Endodermal cell (in vitro differentiated cells): ENCODE data around the gene PRRC2A. TPM values are rescaled to one million over a fixed set of nuclear protein-coding genes. Genes with fewer than 3 reads are reported as not detected.
A peak's percentile ranks its signal among the peaks of the same experiment; 100 is the strongest.

Experiments
- DNase-seq: peaks from one replicate; pipeline ENCODE4 v3.0.0-alpha.2; 2017
- H3K27ac ChIP-seq: 2 replicates; pipeline ENCODE4 v1.5.1; 2013; ENCODE audit warnings: mild to moderate bottlenecking, low read depth, low read length, moderate library complexity
- H3K27me3 ChIP-seq: 2 replicates; pipeline ENCODE4 v1.6.1; 2013; ENCODE audit warnings: mild to moderate bottlenecking, low read length, moderate library complexity; ENCODE audit not compliant: insufficient read depth, control insufficient read depth, poor library complexity, severe bottlenecking
- H3K36me3 ChIP-seq: 2 replicates; pipeline ENCODE4 v1.7.0; 2013; ENCODE audit warnings: mild to moderate bottlenecking, low read length, moderate library complexity; ENCODE audit not compliant: control insufficient read depth, insufficient read depth
- H3K4me1 ChIP-seq: one replicate; pipeline ENCODE4 v1.7.0; 2013; ENCODE audit warnings: low read length; ENCODE audit not compliant: control insufficient read depth, insufficient read depth
- H3K4me3 ChIP-seq: 2 replicates; pipeline ENCODE4 v1.5.1; 2013; ENCODE audit warnings: mild to moderate bottlenecking, low read length, moderate library complexity
- H3K9ac ChIP-seq: 2 replicates; pipeline ENCODE4 v1.6.1; 2013; ENCODE audit warnings: mild to moderate bottlenecking, low read length, moderate library complexity; ENCODE audit not compliant: poor library complexity, severe bottlenecking; ENCODE audit errors: extremely low read depth
- H3K9me3 ChIP-seq: 2 replicates; pipeline ENCODE4 v1.6.1; 2013; ENCODE audit warnings: mild to moderate bottlenecking, low read length, moderate library complexity; ENCODE audit not compliant: control insufficient read depth
- H3K27ac Mint-ChIP-seq: 2 replicates; pipeline ENCODE4 v1.8.0; 2020; ENCODE audit warnings: mixed read lengths
- H3K27me3 Mint-ChIP-seq: 2 replicates; pipeline ENCODE4 v1.8.0; 2021; ENCODE audit warnings: mild to moderate bottlenecking, mixed read lengths; ENCODE audit not compliant: insufficient read depth
- H3K36me3 Mint-ChIP-seq: 2 replicates; pipeline ENCODE4 v1.8.0; 2020; ENCODE audit warnings: low read depth, mixed read lengths
- H3K4me1 Mint-ChIP-seq: 2 replicates; pipeline ENCODE4 v1.8.0; 2020; ENCODE audit warnings: mixed read lengths
- H3K4me3 Mint-ChIP-seq: 2 replicates; pipeline ENCODE4 v1.8.0; 2020; ENCODE audit warnings: mild to moderate bottlenecking, moderate library complexity, mixed read lengths
- H3K9me3 Mint-ChIP-seq: 2 replicates; pipeline ENCODE4 v1.8.0; 2020; ENCODE audit warnings: mild to moderate bottlenecking, mixed read lengths
- WGBS, 2 experiments: methylation state at CpG; one replicate each; pipeline versions ENCODE4 v1.1.5 to v1.1.7; 2013; ENCODE audit warnings: missing lambda C conversion rate in 2 of 2, mixed read lengths in 1 of 2; ENCODE audit not compliant: insufficient coverage in 1 of 2, insufficient read length in 1 of 2; 5-methylcytosine and 5-hydroxymethylcytosine counted together
- total RNA-seq, 2 donors: library from RNA; stranded (reverse); fragmentation: NEBNext Ultra II Directional in 1 of 2; extraction: Animal tissue kit (Norgen Biotek cat#: 25700) in 1 of 2; gene quantifications; 2 replicates in 1 of 2; 3 replicates in 1 of 2; pipeline ENCODE4 v1.2.1, GENCODE V29; 2021
- TF ChIP-seq, protein P1 (sequence below): fragments of 200-600 bp; sonication (generic); conservative IDR thresholded peaks from 2 replicates; pipeline ENCODE4 v1.5.0; 2021; ENCODE audit warnings: antibody characterized with exemption, mild to moderate bottlenecking

Gene PRRC2A
- total RNA-seq, 2 donors from 2014 or later: 329 to 330 TPM

DNA sequence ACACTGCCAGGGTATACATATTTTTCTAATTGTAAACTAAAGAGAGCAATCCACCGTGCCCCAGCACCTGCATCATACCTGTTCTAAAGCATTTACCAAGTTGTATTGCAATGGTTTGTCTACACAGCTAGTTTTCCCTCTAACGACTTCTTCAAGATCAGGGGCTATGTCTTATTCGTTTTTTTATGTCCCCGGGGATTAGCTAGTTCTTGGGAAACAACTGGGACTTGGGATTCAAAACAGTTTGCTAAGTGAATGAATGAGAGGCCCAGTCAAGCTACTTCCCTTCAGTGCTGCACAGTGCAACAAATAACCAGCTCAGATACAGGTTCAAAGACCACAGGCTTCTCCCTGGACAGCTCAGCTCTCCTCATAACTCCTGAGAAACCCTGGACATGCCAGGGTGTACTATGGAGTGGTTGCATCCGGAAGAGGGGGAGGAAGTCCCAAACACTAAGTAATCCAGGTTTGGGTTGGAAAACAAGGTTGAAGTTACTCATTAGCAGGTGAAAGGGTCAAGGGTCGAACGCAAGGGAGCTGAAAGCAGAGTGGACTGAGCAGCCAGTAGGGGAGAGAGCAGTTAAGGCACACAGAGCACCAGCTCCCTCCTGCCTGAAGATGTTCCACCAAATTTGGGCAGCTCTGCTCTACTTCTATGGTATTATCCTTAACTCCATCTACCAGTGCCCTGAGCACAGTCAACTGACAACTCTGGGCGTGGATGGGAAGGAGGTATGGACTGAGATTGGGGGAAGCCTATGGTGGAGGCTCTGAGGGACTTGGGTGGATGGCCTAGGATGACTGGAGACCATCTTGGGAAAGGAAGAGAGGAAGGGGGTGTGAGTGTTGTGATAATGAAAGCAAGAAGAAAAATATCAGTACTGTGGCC, 35.1 kb downstream of the PRRC2A start, which contains the start of gene APOM:
APOM (plus strand) TSS at position 546 of the 889 bp plus-strand sequence; CDS start at position 619, 73 bp downstream.
- peaks cover 28% of the 10 kb centered on the region for H3K36me3 Mint-ChIP-seq
- H3K27ac Mint-ChIP-seq: peak within 1 kb of the TSS; percentile 50
- H3K36me3 ChIP-seq: peaks cover 6% of the 10 kb centered on the region
- H3K4me3 ChIP-seq: no peak within 1 kb of the TSS
- H3K27me3 ChIP-seq: no peaks in the 10 kb centered on the region
- H3K27ac ChIP-seq: no peak within 1 kb of the TSS
- no peaks in the 10 kb centered on the region for H3K9me3 ChIP-seq
- no peaks in the 10 kb centered on the region for H3K27me3 Mint-ChIP-seq
- DNase-seq: no peak
- H3K4me1 ChIP-seq: peaks cover 13% of the 10 kb centered on the region
- no peaks in the 10 kb centered on the region for H3K9me3 Mint-ChIP-seq
- no peak within 1 kb of the TSS for H3K4me3 Mint-ChIP-seq
- peaks cover 19% of the 10 kb centered on the region for H3K4me1 Mint-ChIP-seq
- TF ChIP-seq, protein P1, sequence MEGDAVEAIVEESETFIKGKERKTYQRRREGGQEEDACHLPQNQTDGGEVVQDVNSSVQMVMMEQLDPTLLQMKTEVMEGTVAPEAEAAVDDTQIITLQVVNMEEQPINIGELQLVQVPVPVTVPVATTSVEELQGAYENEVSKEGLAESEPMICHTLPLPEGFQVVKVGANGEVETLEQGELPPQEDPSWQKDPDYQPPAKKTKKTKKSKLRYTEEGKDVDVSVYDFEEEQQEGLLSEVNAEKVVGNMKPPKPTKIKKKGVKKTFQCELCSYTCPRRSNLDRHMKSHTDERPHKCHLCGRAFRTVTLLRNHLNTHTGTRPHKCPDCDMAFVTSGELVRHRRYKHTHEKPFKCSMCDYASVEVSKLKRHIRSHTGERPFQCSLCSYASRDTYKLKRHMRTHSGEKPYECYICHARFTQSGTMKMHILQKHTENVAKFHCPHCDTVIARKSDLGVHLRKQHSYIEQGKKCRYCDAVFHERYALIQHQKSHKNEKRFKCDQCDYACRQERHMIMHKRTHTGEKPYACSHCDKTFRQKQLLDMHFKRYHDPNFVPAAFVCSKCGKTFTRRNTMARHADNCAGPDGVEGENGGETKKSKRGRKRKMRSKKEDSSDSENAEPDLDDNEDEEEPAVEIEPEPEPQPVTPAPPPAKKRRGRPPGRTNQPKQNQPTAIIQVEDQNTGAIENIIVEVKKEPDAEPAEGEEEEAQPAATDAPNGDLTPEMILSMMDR: no peak
- 81 to 92% methylated on average over 7 to 8 of the region's 8 CpGs for WGBS, 2 experiments
- no peak within 1 kb of the TSS for H3K9ac ChIP-seq

DNA sequence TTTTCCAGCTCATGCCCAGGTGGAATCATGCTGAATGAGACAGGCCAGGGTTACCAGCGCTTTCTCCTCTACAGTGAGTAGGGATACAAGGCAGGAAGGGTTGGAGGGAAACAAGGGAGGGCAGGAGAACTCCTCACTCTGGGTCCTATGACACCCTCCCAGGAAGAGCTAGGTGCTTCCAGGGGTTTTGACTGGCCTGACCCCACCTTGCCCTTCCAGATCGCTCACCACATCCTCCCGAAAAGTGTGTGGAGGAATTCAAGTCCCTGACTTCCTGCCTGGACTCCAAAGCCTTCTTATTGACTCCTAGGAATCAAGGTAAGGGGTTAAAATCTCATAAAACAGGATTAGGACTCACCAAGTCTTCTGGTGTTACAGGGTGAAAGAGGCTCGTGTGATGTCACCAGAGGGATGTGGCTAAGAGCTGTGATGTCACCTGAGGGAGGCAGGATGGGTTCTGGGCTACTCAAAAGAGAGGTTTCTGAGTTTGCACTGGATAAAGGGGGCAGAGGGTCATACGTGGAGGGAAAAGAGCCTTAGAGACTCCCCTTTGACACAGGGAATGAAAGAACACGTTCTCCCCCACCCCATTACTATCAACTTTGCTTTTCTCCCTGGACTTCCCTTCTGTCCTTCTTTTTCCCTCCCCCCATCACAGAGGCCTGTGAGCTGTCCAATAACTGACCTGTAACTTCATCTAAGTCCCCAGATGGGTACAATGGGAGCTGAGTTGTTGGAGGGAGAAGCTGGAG, 37.1 kb downstream of the PRRC2A start:
- Histone ChIP-seq H3K27me3 (no peaks in the 10 kb centered on the region), H3K36me3 (peaks cover 11% of the 10 kb centered on the region), H3K9ac (no peak overlapping the region), H3K4me1 (peaks cover 8% of the 10 kb centered on the region), H3K4me3 (no peak overlapping the region), H3K9me3 (no peaks in the 10 kb centered on the region), H3K27ac (no peak overlapping the region)
- Mint-ChIP-seq H3K9me3 (no peaks in the 10 kb centered on the region), H3K36me3 (peaks cover 27% of the 10 kb centered on the region), H3K4me3 (no peak overlapping the region), H3K27me3 (no peaks in the 10 kb centered on the region), H3K4me1 (peaks cover 17% of the 10 kb centered on the region), H3K27ac (peak overlapping the region; percentile 52)
- no peak for DNase-seq
- TF ChIP-seq, protein P1: no peak
- 80 to 96% methylated on average over 4 to 6 of the region's 6 CpGs for WGBS, 2 experiments

DNA sequence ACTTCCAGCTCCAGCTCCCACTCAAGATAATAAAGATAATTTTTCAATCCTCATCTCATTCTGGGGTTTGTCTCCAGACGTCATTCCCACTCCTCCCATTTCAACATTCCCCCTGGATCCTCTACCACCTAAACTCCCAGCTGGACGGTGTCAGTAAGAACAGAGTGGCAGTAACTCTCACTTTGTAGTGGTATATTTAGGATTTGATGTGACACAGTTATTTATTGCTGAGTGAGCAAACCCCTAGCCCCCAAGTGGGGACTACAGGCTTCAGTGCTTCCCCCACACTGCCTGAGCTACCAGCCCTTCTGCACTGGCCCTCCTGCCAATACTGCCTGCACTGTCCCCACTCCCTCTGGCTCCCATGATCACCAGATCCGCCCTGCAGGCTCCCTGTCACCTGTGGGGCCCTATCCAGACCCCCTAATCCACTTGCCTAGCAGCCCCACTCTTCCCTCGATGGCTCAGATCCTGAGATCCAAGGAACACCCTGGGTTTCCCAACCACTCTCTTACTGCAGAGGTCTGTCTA, 37.7 kb downstream of the PRRC2A start:
- DNase-seq: no peak
- Histone ChIP-seq H3K9me3 (no peaks in the 10 kb centered on the region), H3K27ac (no peak overlapping the region), H3K36me3 (peaks cover 16% of the 10 kb centered on the region), H3K4me1 (peaks cover 8% of the 10 kb centered on the region), H3K4me3 (no peak overlapping the region), H3K27me3 (no peaks in the 10 kb centered on the region), H3K9ac (no peak overlapping the region)
- Mint-ChIP-seq H3K9me3 (no peaks in the 10 kb centered on the region), H3K36me3 (peaks cover 31% of the 10 kb centered on the region), H3K27me3 (no peaks in the 10 kb centered on the region), H3K4me1 (peaks cover 18% of the 10 kb centered on the region), H3K4me3 (peak overlapping the region; percentile 83), H3K27ac (peak overlapping the region; percentile 52)
- 96% methylated on average over 4 of the region's 4 CpGs; no CpG with 5 or more reads in 1 of the 2 experiments for WGBS, 2 experiments
- TF ChIP-seq, protein P1: no peak
